LNCaP clone FGC (cell line): ENCODE data around the gene LCE4A.
A peak's percentile ranks its signal among the peaks of the same experiment; 100 is the strongest.

ENCODE experiments used
- DNase-seq: peaks from one replicate; pipeline ENCODE4 v3.0.0-alpha.2; 2011; ENCODE audit warnings: low read depth
- H3K4me3 ChIP-seq: 2 replicates; pipeline ENCODE4 v1.5.1; 2011; ENCODE audit warnings: mild to moderate bottlenecking, low read depth, low read length, control low read depth
- TF ChIP-seq, protein P1 (sequence below): IDR thresholded peaks from 2 replicates; pipeline ENCODE4 v1.5.1; 2012; ENCODE audit warnings: mild to moderate bottlenecking; ENCODE audit not compliant: control insufficient read depth, insufficient read depth; ENCODE audit errors: extremely low read depth

The LCE4A gene

DNA sequence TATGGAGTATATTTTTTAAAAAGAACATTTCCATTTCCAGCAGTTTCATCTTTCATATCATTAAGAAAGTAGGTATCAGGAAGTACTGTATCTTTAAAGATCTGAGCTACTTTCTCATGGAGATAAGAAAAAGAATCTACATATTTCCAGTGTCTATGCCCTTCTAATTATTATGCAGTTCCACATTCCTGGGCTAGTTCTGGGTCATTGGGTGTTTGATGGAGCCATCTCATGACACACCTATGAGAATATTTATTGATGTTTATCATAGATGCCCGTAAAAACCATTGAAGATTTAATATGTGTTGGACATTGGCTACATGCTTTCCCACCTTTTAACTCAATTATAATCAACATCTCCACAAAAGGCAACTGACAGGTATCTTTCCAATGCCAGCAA is 21.0 kb downstream of the LCE4A start:
- DNase-seq, result no peak
- H3K4me3 ChIP-seq, result no peak overlapping the region
- TF ChIP-seq, protein P1, sequence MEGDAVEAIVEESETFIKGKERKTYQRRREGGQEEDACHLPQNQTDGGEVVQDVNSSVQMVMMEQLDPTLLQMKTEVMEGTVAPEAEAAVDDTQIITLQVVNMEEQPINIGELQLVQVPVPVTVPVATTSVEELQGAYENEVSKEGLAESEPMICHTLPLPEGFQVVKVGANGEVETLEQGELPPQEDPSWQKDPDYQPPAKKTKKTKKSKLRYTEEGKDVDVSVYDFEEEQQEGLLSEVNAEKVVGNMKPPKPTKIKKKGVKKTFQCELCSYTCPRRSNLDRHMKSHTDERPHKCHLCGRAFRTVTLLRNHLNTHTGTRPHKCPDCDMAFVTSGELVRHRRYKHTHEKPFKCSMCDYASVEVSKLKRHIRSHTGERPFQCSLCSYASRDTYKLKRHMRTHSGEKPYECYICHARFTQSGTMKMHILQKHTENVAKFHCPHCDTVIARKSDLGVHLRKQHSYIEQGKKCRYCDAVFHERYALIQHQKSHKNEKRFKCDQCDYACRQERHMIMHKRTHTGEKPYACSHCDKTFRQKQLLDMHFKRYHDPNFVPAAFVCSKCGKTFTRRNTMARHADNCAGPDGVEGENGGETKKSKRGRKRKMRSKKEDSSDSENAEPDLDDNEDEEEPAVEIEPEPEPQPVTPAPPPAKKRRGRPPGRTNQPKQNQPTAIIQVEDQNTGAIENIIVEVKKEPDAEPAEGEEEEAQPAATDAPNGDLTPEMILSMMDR, result no peak

DNA sequence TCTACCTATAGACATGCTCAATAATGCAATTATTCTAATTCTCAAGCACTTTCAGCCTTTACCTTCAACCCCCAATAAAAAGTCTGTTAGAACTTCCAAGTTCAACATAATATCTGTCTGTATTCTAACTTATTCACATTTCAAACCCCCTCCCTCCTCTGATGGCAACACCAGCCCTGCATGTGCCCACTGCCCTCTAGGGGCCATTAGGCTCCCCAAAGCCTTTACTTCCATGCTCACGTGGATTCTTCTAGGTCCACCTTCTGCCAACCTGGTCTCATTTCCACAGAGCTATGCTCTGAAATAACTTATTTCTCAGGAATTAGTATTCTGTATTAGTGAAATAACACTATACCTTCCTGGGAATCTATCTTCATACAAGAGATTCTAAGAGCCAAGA is 27.7 kb downstream of the LCE4A start:
- H3K4me3 ChIP-seq, result no peak overlapping the region
- DNase-seq, result no peak
- TF ChIP-seq, protein P1, result peak; percentile 40

DNA sequence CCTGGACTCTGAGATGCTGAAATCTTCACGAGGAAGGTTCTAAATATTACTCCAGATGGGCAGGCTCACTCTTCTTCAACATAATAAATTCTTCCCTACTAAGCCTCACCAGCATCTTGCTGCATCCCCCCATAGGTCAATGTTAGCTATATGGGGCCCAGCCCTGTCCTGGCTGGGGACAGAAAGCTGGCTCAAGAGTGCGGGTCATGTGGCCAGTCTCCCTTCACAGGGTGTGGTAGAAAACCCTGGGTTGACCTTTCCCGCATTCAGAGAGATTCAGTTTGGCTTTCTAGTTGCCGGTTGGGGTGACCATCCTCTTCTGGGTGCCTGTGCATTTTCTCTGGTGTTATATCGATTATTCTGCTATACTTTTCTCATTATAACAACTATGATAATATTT is 30.0 kb downstream of the LCE4A start:
- no peak overlapping the region for H3K4me3 ChIP-seq
- TF ChIP-seq, protein P1, result no peak
- DNase-seq, result no peak

DNA sequence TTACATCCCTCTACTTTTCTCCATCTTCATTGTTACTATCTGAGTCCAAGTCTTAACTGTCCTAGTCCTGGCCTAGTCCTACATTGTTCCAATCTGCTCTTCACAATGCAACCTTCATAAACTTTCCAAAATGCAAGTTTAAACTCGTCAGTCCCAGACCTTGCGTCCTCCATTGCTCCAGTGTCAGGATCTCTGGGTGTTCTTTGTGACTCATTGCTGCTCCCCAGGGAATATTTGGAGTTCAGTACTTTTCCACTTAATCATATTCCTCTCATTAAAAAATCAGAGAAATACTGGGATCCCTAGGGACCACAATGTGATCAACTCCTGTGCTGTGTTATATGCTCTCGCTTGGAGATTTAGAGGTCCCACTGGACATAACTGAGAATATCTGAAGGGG is 31.9 kb downstream of the LCE4A start:
- no peak for DNase-seq
- TF ChIP-seq, protein P1, result no peak
- H3K4me3 ChIP-seq, result no peak overlapping the region

DNA sequence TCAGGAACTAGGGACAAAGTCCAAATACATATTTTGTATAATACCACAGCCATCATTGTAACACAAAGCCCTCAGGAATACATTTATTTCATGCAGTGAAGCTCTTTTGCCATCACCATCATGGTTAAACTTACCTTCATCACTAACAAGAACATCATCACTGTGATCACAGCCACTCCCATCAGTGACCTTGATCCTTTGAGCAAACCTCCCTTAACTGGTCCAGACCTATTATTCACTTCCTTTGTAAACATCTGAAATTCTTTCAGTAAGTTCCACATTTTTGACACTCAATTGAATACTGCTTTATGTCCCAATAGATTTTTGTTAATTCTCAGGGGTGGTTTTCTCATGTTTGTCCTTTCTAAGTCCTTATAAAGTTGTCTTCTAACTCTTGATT is 33.7 kb downstream of the LCE4A start:
- TF ChIP-seq, protein P1, result no peak
- no peak for DNase-seq
- no peak overlapping the region for H3K4me3 ChIP-seq

DNA sequence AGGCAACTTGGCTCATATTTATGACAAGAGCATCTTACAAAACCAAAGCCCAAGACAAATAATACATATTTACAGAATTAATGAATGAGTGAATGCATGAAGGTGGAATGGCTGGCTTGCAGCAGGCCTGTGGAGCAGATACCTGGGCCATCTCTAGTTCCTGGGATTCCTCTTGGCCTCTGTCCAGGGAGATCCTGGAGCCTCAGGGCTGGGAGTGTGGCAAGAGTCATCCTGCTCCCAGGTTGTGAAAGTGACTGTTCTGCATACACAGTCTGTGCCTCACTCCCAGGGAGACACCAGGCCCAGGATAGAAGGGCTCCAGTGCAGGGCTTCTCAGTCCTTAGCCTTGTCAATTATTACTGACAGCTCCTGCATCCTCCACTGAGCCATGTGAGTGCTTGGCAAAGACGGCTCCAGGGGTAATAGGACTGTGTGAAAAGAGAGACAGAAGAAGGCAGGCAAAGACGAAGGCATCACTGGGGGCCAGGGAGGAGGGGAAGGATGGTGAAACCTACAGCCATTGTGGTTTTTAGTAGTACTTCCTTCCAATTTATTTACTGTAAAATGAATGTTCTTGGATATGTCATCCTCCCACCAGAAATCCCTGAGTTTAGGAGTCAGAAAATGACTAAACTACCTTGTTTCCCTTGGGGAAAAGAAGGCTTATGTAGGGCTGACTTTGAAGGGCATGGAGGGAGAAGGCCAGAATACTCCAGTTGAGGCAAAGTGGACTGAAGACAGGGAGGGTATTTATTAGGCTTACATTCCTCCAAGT is 35.6 kb downstream of the LCE4A start:
- DNase-seq, result no peak
- TF ChIP-seq, protein P1, result no peak
- H3K4me3 ChIP-seq, result no peak overlapping the region

DNA sequence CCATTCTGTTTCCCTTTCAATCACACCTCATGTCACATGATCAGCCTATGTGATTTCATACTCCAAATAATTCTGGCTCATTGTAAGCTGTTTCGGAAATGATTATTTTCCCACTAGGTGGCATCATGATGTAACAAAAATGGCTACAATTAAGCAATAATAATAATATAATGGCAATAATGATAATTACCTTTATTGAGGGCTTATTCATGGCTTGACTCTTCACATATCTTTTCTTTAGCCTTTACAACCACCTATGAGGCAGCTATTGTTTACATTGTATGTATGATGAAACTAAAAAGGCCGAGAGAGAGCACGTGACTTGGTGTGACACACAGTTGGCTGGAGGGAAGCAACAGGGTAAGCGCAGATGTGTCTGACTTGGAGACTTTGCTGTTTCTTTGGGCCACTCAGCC is 37.3 kb downstream of the LCE4A start:
- TF ChIP-seq, protein P1, result peak; percentile 49
- DNase-seq, result no peak
- H3K4me3 ChIP-seq, result no peak overlapping the region
